ENCODE measurements around the gene COL23A1.

DNA sequence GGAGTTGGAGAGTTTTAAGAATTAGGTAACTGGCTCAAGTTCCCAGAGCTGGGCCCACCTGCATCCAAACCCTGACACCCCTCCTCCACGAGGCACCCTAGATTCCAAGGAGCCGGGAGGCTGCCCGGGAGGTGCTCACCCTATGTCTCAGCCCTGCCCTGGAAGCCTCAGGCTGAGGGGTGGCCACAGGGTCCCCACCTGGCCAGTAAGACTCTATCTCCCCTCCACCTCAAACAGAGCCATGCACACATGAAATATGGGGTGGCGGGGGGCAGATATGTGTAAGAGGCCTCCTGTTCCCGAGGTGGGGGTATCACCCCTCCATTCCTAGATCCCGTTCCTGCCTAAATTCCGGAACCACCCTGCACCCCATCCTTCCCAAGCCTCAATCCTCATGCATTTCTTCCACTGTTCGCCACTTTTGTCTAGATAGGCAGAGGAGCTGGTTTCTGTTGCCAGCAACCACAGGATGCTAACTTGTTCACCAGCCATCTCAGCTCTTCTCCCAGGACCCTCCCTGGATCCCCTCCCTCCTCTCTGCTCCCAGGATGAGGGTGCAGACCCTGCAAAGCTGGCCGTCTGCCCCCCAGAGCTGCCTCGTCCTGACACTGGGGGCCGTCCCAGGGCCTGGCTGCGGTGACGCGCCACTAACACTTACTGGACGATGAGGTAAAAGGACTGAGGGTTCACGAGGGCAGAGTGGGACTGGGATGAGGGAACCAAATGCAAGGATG, 44.1 kb downstream of the COL23A1 start:
- TF ChIP-seq, protein P1, sequence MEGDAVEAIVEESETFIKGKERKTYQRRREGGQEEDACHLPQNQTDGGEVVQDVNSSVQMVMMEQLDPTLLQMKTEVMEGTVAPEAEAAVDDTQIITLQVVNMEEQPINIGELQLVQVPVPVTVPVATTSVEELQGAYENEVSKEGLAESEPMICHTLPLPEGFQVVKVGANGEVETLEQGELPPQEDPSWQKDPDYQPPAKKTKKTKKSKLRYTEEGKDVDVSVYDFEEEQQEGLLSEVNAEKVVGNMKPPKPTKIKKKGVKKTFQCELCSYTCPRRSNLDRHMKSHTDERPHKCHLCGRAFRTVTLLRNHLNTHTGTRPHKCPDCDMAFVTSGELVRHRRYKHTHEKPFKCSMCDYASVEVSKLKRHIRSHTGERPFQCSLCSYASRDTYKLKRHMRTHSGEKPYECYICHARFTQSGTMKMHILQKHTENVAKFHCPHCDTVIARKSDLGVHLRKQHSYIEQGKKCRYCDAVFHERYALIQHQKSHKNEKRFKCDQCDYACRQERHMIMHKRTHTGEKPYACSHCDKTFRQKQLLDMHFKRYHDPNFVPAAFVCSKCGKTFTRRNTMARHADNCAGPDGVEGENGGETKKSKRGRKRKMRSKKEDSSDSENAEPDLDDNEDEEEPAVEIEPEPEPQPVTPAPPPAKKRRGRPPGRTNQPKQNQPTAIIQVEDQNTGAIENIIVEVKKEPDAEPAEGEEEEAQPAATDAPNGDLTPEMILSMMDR (IDR thresholded peaks at IDR 0.05; ENCODE audit: low read depth, low read length) = no peak
- TF ChIP-seq EZH2phosphoT487 (IDR thresholded peaks at IDR 0.05; ENCODE audit: low read depth) = no peak

All from OCI-LY3 (cell line).